Left forelimb (tissue), 1 donor: ENCODE results near the gene SEMA6C.
"Not testable (repeated sequence)": the region's sequence is repeated elsewhere in the genome, so short reads cannot be mapped to it uniquely, and the experiment has no call there.

Experiments used
- DNase-seq: peaks from one replicate; pipeline ENCODE4 v3.0.0-alpha.2; 2018; ENCODE audit warnings: low spot score

SEMA6C gene

DNA sequence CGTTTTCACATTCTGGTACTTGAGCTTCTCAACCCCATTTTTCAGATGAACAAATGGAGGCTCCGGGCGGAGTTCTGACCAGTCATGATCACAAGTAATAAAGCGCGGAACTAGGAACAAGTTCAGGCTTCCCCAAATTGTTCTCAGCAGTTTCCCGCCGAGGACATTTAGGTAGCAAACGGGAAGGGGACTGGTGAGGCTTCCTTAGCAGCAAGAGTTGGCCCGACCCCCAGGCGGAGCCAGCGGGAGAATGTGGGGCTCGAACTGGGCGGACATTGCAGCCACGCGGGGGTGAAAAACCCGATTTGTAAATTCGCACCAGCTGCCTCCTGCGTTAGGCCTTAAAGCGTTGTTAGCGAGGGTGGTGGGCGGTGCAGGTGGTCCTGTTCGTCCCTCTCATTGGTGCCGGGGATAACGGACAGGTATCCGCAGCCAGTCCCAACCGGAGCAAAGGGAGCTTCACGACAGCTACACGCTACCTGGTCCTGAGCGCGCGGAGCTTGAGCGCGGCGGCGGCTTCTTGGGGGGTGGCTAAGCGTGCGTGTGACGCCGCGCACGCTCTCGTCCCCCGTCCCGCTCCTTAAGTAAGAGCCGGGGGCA is 15.3 kb downstream of the SEMA6C start:
- DNase-seq: peak; percentile 90

DNA sequence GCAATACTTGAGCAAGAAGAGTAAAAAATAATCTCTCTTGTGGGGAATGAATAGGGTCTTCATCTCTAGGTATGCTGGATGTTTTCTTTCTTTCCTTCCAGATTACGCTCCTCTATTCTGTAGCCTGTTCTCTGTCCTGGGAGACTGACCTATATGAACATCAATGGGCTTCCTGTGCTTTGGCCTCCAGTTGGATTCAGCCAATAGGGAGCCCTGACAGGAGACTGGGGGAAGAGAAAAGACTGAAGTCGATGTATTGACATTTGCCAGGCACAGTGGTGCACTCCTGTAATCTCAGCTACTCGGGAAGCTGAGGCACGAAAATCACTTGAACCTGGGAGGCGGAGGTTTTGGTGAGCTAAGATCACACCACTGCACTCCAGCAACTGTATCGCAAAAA is 17.6 kb downstream of the SEMA6C start:
- DNase-seq: no peak

DNA sequence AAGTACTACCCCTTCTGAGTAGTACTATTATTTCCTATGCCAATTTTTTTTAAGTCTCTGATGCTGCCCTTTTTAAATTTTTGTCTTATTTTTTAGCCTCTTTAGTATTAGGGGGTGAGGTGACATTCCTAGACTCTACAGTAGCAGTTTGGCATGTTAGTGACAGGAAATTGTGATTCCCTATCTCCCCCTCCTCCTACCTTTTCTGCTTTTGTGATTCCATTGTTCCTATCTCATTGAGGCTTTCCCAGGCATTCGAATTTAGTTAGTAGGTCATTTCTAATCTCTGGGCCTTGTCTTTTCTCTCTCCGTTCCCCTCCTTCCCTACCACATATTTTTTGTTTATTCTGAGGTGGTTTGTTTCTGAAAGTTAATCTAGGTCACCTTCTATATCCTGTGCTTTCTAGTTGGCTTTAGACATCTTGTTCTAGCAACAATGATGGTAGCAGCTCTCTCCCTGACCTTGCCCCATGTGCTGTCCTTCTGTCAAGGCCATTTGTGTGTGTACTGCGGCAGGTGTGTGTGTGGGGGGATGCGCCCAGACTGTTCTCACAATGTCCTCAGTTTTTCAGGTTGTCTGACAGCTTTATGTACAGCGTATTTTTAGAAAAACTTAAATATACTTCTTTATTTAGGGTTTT is 21.5 kb downstream of the SEMA6C start:
- no peak for DNase-seq

DNA sequence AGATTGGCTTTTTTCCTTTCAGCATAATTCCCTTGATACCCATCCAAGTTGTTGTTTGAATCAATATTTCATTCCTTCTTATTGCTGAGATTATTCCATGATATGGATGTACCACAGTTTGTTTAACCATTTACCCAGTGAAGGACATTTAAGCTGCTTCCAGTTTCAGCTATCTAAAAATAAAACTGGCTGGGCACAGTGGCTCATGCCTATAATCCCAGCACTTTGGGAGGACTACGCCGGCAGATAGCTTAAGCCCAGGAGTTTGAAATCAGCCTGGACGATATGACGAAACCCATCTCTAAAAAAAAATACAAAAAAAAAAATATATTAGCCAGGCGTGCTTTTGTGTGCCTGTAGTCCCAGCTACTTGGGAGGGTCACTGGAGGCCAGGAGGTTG is 32.6 kb downstream of the SEMA6C start:
- no peak for DNase-seq

DNA sequence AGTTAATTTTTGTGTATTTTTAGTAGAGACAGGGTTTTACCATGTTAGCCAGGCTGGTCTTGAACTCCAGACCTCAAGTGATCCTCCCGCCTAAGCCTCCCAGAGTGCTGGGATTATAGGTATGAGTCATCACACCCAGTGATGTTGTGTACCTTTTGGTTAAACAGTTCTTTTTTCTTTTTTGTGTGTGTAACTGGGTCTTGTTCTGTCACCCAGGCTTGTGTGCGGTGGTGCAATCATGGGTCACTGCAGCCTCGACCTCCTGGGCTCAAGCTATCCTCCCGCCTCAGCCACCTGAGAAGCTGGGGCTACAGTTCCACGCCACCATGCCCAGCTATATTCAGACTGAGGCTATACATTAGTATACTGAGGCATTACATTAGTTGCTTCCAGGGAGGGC is 38.1 kb downstream of the SEMA6C start:
- DNase-seq: no peak

DNA sequence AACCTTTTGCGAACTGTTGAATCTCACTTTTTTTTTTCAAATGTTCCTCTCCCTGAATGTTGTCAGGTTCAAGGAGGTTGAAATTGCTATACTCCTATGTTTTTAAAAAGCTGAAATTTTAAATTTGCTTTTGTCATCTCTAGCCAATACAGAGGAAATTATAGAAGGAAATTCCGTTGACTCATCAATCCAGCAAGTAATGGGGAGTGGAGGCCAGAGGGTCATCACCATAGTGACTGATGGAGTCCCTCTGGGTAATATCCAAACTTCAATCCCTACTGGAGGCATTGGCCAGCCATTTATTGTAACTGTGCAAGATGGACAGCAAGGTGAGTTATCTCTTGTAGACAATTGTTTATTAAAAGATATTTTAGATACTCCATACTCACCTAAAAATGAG is 39.5 kb downstream of the SEMA6C start:
- no peak for DNase-seq

DNA sequence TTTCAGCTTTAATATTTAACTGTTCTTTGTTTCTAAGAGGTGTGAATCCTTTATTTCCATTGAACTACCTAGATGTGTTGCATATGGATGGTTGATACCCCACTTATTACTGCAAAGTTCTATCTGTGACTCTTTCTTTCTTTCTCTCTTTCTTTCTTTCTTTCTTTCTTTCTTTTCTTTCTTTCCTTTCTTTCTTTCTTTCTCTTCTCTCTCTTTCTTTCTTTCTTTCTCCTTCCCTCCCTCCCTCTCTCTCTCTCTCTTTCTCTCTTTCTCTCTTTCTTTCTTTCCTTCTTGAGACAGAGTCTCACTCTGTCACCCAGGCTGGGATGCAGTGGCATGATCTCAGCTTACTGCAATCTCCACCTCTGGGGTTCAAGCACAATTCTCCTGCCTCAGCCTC is 41.8 kb downstream of the SEMA6C start:
- no peak for DNase-seq

DNA sequence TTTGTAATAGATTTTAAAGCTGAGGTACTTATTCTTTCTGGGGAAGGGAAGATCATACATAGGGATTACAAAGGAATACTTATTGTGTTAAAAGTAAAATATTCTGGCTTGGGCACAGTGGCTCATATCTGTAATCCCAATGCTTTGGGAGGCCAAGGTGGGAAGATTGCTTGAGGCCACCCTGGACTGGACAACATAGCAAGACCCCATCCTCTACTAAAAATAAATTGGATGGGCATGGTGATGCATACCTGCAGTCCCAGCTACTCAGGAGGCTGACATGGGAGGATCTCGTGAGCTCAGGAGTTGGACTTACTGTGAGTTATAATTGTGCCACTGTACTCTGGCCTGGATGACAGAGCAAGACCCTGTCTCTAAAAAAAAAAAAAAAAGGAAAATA is 48.3 kb downstream of the SEMA6C start:
- DNase-seq: no peak

DNA sequence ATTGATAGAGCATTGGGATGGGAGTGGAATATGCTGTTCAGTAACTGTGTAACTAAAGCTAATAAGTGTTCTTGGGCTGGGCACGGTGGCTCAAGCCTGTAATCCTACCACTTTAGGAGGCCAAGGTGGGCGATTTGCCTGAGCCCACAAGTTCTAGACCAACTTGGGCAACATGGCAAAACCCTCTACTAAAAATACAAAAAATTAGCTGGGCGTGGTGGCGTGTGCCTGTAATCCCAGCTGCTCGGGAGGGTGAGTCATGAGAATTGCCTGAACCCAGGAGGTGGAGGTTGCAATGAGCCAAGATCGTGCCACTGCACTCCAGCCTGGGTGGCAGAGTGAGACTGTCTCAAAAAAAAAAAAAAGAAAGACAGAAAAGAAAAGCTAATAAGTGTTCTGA is 49.0 kb downstream of the SEMA6C start:
- DNase-seq: not testable (repeated sequence)

DNA sequence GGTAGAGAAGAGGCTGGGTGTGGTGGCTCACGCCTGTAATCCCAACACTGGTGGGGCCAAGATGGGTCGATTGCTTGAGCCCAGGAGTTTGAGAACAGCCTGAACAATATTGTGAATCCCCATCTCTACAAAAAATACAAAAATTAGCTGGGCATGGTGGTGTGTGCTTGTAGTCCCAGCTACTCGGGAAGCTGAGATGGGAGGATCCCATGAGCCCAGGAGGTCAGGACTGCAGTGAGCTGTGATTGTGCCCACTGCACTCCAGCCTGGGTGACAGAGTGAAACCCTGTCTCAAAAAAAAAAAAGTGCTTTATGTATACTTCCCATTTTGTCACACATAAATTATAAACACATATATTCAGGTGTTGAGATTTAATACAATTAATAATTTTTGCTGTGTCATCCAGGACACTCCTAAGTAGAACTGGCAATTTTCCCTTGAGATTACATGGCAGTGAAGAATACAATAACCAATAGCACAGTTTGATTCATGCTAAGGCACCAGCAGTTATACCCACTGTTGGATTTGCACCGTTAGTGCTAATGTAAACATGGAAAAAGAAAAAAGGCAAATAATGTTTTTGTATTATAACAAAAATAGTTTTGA is 60.4 kb downstream of the SEMA6C start:
- no peak for DNase-seq
